Measurements from ENCODE around the gene DCUN1D4. TPM values are rescaled to one million over a fixed set of nuclear protein-coding genes. Genes with fewer than 3 reads are reported as not detected.

The DCUN1D4 gene
- total RNA-seq, 6 experiments from 2014 or later = 41.0 to 55.1 (median 47.1) TPM

GRCh38 chr4:51865717-51866116 is 22.8 kb downstream of the DCUN1D4 start:
- no peaks in the 10 kb centered on the region for H3K9me3 Mint-ChIP-seq
- peaks cover 17% of the 10 kb centered on the region for H3K36me3 Mint-ChIP-seq (ENCODE audit: low read depth)
- DNase-seq = no peak
- no peak for TF ChIP-seq CTCF (IDR thresholded peaks at IDR 0.05)
- H3K27me3 Mint-ChIP-seq (ENCODE audit: insufficient read depth) = peaks cover 2% of the 10 kb centered on the region; the same call in 1 of the 2 replicates
- no peak overlapping the region for H3K27ac Mint-ChIP-seq
- H3K4me1 Mint-ChIP-seq (ENCODE audit: low read depth) = peaks cover 34% of the 10 kb centered on the region
- no peak overlapping the region for H3K4me3 Mint-ChIP-seq

DNA sequence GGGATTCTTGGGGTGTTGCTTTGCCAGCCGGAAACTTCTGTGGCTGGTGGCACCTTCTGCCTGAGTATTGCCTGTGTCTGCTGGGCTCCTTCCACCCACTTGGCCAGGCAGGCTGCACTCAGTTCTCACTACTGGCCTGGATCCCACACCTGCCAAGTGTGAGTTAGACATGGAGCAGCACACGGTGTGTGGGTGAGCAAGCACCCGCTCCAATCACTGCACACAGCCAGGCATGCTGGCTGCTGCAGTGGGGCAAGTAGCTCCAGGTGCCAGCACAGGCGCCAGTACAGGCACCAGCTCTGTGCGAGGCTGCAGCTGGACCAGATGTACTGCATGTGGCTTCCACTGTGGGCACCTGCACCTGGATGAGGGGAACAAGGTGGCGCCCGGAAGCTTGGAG is 23.9 kb downstream of the DCUN1D4 start:
- H3K27ac Mint-ChIP-seq = no peak overlapping the region
- no peak overlapping the region for H3K4me3 Mint-ChIP-seq
- no peaks in the 10 kb centered on the region for H3K9me3 Mint-ChIP-seq
- H3K4me1 Mint-ChIP-seq (ENCODE audit: low read depth) = peaks cover 27% of the 10 kb centered on the region
- H3K27me3 Mint-ChIP-seq (ENCODE audit: insufficient read depth) = peaks cover 2% of the 10 kb centered on the region; the same call in 1 of the 2 replicates
- H3K36me3 Mint-ChIP-seq (ENCODE audit: low read depth) = peaks cover 28% of the 10 kb centered on the region
- DNase-seq = no peak
- TF ChIP-seq CTCF (IDR thresholded peaks at IDR 0.05) = no peak

GRCh38 chr4:51867689-51868448 is 24.9 kb downstream of the DCUN1D4 start:
- Mint-ChIP-seq H3K4me3 (no peak overlapping the region), H3K4me1 (ENCODE audit: low read depth) (peaks cover 27% of the 10 kb centered on the region), H3K9me3 (no peaks in the 10 kb centered on the region), H3K27me3 (ENCODE audit: insufficient read depth) (peaks cover 2% of the 10 kb centered on the region; the same call in 1 of the 2 replicates), H3K36me3 (ENCODE audit: low read depth) (peaks cover 37% of the 10 kb centered on the region), H3K27ac (0 out of 2 replicates have a peak overlapping the region, but pooled peaks have one; percentile 63)
- TF ChIP-seq CTCF (IDR thresholded peaks at IDR 0.05) = no peak
- no peak for DNase-seq

GRCh38 chr4:51868449-51868847 is 25.5 kb downstream of the DCUN1D4 start:
- TF ChIP-seq CTCF (IDR thresholded peaks at IDR 0.05) = no peak
- Mint-ChIP-seq H3K4me3 (no peak overlapping the region), H3K27me3 (ENCODE audit: insufficient read depth) (peaks cover 2% of the 10 kb centered on the region; the same call in 1 of the 2 replicates), H3K4me1 (ENCODE audit: low read depth) (peaks cover 27% of the 10 kb centered on the region), H3K9me3 (no peaks in the 10 kb centered on the region), H3K36me3 (ENCODE audit: low read depth) (peaks cover 41% of the 10 kb centered on the region), H3K27ac (peak overlapping the region; percentile 63)
- DNase-seq = no peak

DNA sequence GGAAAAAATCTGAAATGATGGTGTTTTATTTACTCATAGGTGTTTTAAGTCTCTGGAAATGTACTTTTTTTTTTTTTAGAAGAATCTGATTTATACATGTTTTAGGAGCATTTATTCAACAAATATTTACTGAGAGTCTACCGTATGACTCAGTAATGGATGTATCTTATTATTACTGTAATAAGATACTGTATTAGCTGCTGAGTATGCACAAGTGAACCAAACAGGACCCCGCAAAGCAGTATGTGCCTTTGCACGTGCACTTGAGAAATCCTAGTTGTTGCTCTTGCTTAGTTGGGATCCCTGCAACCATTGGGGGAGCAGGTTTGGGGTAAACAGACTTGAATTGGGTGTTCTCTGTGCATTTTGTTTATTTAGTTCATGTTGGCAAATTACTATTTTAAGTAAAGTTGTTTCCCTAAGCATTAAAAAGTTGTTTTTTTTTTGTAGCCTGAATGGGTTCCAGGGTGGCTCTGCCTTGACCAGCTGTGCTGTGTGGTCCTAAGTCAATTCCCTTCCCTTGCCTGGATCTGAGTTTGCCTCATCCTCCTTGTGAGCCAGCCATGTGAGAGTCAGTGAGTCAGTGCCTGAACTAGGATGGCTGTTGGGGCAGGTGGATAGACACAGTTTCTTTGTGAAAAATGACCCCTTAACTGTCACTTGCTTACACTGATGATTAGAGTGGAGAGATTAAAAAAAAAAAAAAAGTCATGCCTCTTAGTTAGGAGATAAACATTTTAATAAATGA is 27.7 kb downstream of the DCUN1D4 start:
- H3K27ac Mint-ChIP-seq = no peak overlapping the region
- H3K9me3 Mint-ChIP-seq = no peaks in the 10 kb centered on the region
- TF ChIP-seq CTCF (IDR thresholded peaks at IDR 0.05) = no peak
- H3K36me3 Mint-ChIP-seq (ENCODE audit: low read depth) = peaks cover 55% of the 10 kb centered on the region
- H3K4me3 Mint-ChIP-seq = no peak overlapping the region
- peaks cover 2% of the 10 kb centered on the region; the same call in 1 of the 2 replicates for H3K27me3 Mint-ChIP-seq (ENCODE audit: insufficient read depth)
- peak; percentile 2 for DNase-seq
- H3K4me1 Mint-ChIP-seq (ENCODE audit: low read depth) = peaks cover 27% of the 10 kb centered on the region

Data from HFFc6 (cell line).